ENCODE results near the gene BBC3.
A peak's percentile ranks its signal among the peaks of the same experiment; 100 is the strongest.

BBC3 gene

GRCh38 chr19:47190167-47190727, 40.8 kb downstream of the BBC3 start:
- H3K36me3 ChIP-seq (ENCODE audit: control insufficient read depth, insufficient read depth, low read length) = no peaks in the 10 kb centered on the region
- H3K9me3 ChIP-seq (ENCODE audit: control insufficient read depth, low read length) = no peaks in the 10 kb centered on the region
- H3K27ac ChIP-seq (ENCODE audit: insufficient read depth, low read length, poor library complexity, severe bottlenecking) = no peak overlapping the region
- no peaks in the 10 kb centered on the region for H3K27me3 ChIP-seq (replicated peaks; ENCODE audit: control insufficient read depth, insufficient read depth, low read length, poor library complexity, severe bottlenecking)
- H3K4me1 ChIP-seq (ENCODE audit: control insufficient read depth, insufficient read depth, low read length, poor library complexity, severe bottlenecking) = peaks cover 47% of the 10 kb centered on the region
- no peak overlapping the region for H3K4me3 ChIP-seq (ENCODE audit: insufficient read depth, low read depth, low read length, poor library complexity, severe bottlenecking)
- DNase-seq = peak in 1 of 3 donors; percentile 29

- DNase-seq = no peak
- Histone ChIP-seq H3K4me3 (ENCODE audit: insufficient read depth, low read depth, low read length, poor library complexity, severe bottlenecking) (no peak overlapping the region), H3K27me3 (replicated peaks; ENCODE audit: control insufficient read depth, insufficient read depth, low read length, poor library complexity, severe bottlenecking) (no peaks in the 10 kb centered on the region), H3K27ac (ENCODE audit: insufficient read depth, low read length, poor library complexity, severe bottlenecking) (no peak overlapping the region), H3K36me3 (ENCODE audit: control insufficient read depth, insufficient read depth, low read length) (no peaks in the 10 kb centered on the region), H3K4me1 (ENCODE audit: control insufficient read depth, insufficient read depth, low read length, poor library complexity, severe bottlenecking) (peaks cover 52% of the 10 kb centered on the region), H3K9me3 (ENCODE audit: control insufficient read depth, low read length) (no peaks in the 10 kb centered on the region)
Measured at GRCh38 chr19:47188507-47189033, 42.4 kb downstream of the BBC3 start.

- Histone ChIP-seq H3K4me3 (ENCODE audit: insufficient read depth, low read depth, low read length, poor library complexity, severe bottlenecking) (no peak overlapping the region), H3K27me3 (replicated peaks; ENCODE audit: control insufficient read depth, insufficient read depth, low read length, poor library complexity, severe bottlenecking) (no peaks in the 10 kb centered on the region), H3K27ac (ENCODE audit: insufficient read depth, low read length, poor library complexity, severe bottlenecking) (peak overlapping the region; percentile 69), H3K36me3 (ENCODE audit: control insufficient read depth, insufficient read depth, low read length) (no peaks in the 10 kb centered on the region), H3K9me3 (ENCODE audit: control insufficient read depth, low read length) (no peaks in the 10 kb centered on the region), H3K4me1 (ENCODE audit: control insufficient read depth, insufficient read depth, low read length, poor library complexity, severe bottlenecking) (peaks cover 59% of the 10 kb centered on the region)
- DNase-seq = no peak
Measured at GRCh38 chr19:47187797-47188196, 43.2 kb downstream of the BBC3 start.

- H3K36me3 ChIP-seq (ENCODE audit: control insufficient read depth, insufficient read depth, low read length) = no peaks in the 10 kb centered on the region
- DNase-seq = no peak
- no peak overlapping the region for H3K4me3 ChIP-seq (ENCODE audit: insufficient read depth, low read depth, low read length, poor library complexity, severe bottlenecking)
- H3K27ac ChIP-seq (ENCODE audit: insufficient read depth, low read length, poor library complexity, severe bottlenecking) = peak overlapping the region; percentile 69
- H3K9me3 ChIP-seq (ENCODE audit: control insufficient read depth, low read length) = no peaks in the 10 kb centered on the region
- H3K27me3 ChIP-seq (replicated peaks; ENCODE audit: control insufficient read depth, insufficient read depth, low read length, poor library complexity, severe bottlenecking) = no peaks in the 10 kb centered on the region
- H3K4me1 ChIP-seq (ENCODE audit: control insufficient read depth, insufficient read depth, low read length, poor library complexity, severe bottlenecking) = peaks cover 64% of the 10 kb centered on the region
Measured at GRCh38 chr19:47187335-47187655, 43.7 kb downstream of the BBC3 start.

GRCh38 chr19:47186446-47187334, 44.3 kb downstream of the BBC3 start:
- peaks cover 70% of the 10 kb centered on the region for H3K4me1 ChIP-seq (ENCODE audit: control insufficient read depth, insufficient read depth, low read length, poor library complexity, severe bottlenecking)
- no peaks in the 10 kb centered on the region for H3K36me3 ChIP-seq (ENCODE audit: control insufficient read depth, insufficient read depth, low read length)
- peak overlapping the region; percentile 69 for H3K27ac ChIP-seq (ENCODE audit: insufficient read depth, low read length, poor library complexity, severe bottlenecking)
- peak; percentile 43 to 70 (median 64) for DNase-seq
- H3K9me3 ChIP-seq (ENCODE audit: control insufficient read depth, low read length) = no peaks in the 10 kb centered on the region
- H3K27me3 ChIP-seq (replicated peaks; ENCODE audit: control insufficient read depth, insufficient read depth, low read length, poor library complexity, severe bottlenecking) = no peaks in the 10 kb centered on the region
- H3K4me3 ChIP-seq (ENCODE audit: insufficient read depth, low read depth, low read length, poor library complexity, severe bottlenecking) = peak overlapping the region; percentile 3

GRCh38 chr19:47183601-47184000, 47.4 kb downstream of the BBC3 start:
- H3K27ac ChIP-seq (ENCODE audit: insufficient read depth, low read length, poor library complexity, severe bottlenecking) = no peak overlapping the region
- no peak overlapping the region for H3K4me3 ChIP-seq (ENCODE audit: insufficient read depth, low read depth, low read length, poor library complexity, severe bottlenecking)
- peaks cover 56% of the 10 kb centered on the region for H3K4me1 ChIP-seq (ENCODE audit: control insufficient read depth, insufficient read depth, low read length, poor library complexity, severe bottlenecking)
- H3K36me3 ChIP-seq (ENCODE audit: control insufficient read depth, insufficient read depth, low read length) = no peaks in the 10 kb centered on the region
- no peak for DNase-seq
- H3K9me3 ChIP-seq (ENCODE audit: control insufficient read depth, low read length) = no peaks in the 10 kb centered on the region
- H3K27me3 ChIP-seq (replicated peaks; ENCODE audit: control insufficient read depth, insufficient read depth, low read length, poor library complexity, severe bottlenecking) = no peaks in the 10 kb centered on the region

DNA sequence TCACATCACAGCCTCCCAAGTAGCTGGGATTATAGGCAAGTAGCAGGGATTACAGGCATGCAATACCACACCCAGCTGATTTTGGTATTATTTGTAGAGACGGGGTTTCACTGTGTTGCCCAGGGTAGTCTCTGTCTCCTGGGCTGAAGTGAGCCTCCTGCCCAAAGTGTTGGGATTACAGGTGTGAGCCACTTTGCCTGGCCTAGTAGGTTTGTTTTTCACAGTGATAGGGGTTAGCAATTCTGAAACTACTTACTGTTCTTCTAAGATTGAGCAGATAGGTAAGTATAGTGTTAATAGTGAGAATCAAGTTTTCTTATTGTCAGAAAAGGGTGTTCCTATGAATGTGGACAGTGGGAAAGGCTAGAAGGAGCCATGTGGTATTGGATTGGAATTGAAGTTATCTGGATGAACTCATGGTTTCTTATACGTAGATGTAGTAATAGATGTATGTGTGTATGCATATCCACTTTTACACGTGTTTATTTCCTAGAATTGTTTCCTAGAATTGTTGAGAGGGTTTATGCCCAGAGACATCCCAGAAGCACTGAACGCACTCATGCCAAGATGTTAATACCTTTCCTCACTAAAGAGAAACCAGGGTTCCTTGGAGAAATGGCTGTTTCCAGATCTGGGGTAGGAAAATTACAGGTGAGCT, 51.2 kb downstream of the BBC3 start:
- Histone ChIP-seq H3K27me3 (replicated peaks; ENCODE audit: control insufficient read depth, insufficient read depth, low read length, poor library complexity, severe bottlenecking) (no peaks in the 10 kb centered on the region), H3K4me3 (ENCODE audit: insufficient read depth, low read depth, low read length, poor library complexity, severe bottlenecking) (no peak overlapping the region), H3K9me3 (ENCODE audit: control insufficient read depth, low read length) (no peaks in the 10 kb centered on the region), H3K27ac (ENCODE audit: insufficient read depth, low read length, poor library complexity, severe bottlenecking) (peak overlapping the region; percentile 33), H3K36me3 (ENCODE audit: control insufficient read depth, insufficient read depth, low read length) (no peaks in the 10 kb centered on the region), H3K4me1 (ENCODE audit: control insufficient read depth, insufficient read depth, low read length, poor library complexity, severe bottlenecking) (peaks cover 52% of the 10 kb centered on the region)
- no peak for DNase-seq

- H3K4me3 ChIP-seq (ENCODE audit: insufficient read depth, low read depth, low read length, poor library complexity, severe bottlenecking) = no peak overlapping the region
- H3K27me3 ChIP-seq (replicated peaks; ENCODE audit: control insufficient read depth, insufficient read depth, low read length, poor library complexity, severe bottlenecking) = no peaks in the 10 kb centered on the region
- peak overlapping the region; percentile 66 for H3K27ac ChIP-seq (ENCODE audit: insufficient read depth, low read length, poor library complexity, severe bottlenecking)
- H3K4me1 ChIP-seq (ENCODE audit: control insufficient read depth, insufficient read depth, low read length, poor library complexity, severe bottlenecking) = peaks cover 31% of the 10 kb centered on the region
- peak in 1 of 3 donors; percentile 30 for DNase-seq
- H3K36me3 ChIP-seq (ENCODE audit: control insufficient read depth, insufficient read depth, low read length) = peaks cover 6% of the 10 kb centered on the region
- no peaks in the 10 kb centered on the region for H3K9me3 ChIP-seq (ENCODE audit: control insufficient read depth, low read length)
Measured at GRCh38 chr19:47176627-47177090, 54.3 kb downstream of the BBC3 start.

GRCh38 chr19:47176071-47176626, 54.9 kb downstream of the BBC3 start:
- peak overlapping the region; percentile 66 for H3K27ac ChIP-seq (ENCODE audit: insufficient read depth, low read length, poor library complexity, severe bottlenecking)
- no peak overlapping the region for H3K4me3 ChIP-seq (ENCODE audit: insufficient read depth, low read depth, low read length, poor library complexity, severe bottlenecking)
- no peak for DNase-seq
- H3K9me3 ChIP-seq (ENCODE audit: control insufficient read depth, low read length) = no peaks in the 10 kb centered on the region
- H3K4me1 ChIP-seq (ENCODE audit: control insufficient read depth, insufficient read depth, low read length, poor library complexity, severe bottlenecking) = peaks cover 31% of the 10 kb centered on the region
- H3K27me3 ChIP-seq (replicated peaks; ENCODE audit: control insufficient read depth, insufficient read depth, low read length, poor library complexity, severe bottlenecking) = no peaks in the 10 kb centered on the region
- peaks cover 6% of the 10 kb centered on the region for H3K36me3 ChIP-seq (ENCODE audit: control insufficient read depth, insufficient read depth, low read length)
